Immature natural killer cell (primary cell): Measurements from ENCODE around the gene GRID1. TPM values are rescaled to one million over a fixed set of nuclear protein-coding genes. Genes with fewer than 3 reads are reported as not detected.
"Not testable (repeated sequence)": the region's sequence is repeated elsewhere in the genome, so short reads cannot be mapped to it uniquely, and the experiment has no call there.

Experiments
- DNase-seq, 3 donors: peaks; one replicate each; pipeline ENCODE4 v3.0.0; 2022; ENCODE audit warnings: mixed read lengths in 1 of 3
- H3K27ac Mint-ChIP-seq, 6 donors: one replicate each; pipeline ENCODE4 v1.8.0; 2020; ENCODE audit warnings: mixed read lengths in 6 of 6, mild to moderate bottlenecking in 5 of 6, inconsistent platforms in 4 of 6, moderate library complexity in 3 of 6
- H3K27me3 Mint-ChIP-seq, 3 donors: one replicate each; pipeline ENCODE4 v1.8.0; 2020 to 2021; ENCODE audit warnings: low read depth in 3 of 3, mild to moderate bottlenecking in 3 of 3, mixed read lengths in 3 of 3, moderate library complexity in 3 of 3, inconsistent platforms in 1 of 3
- H3K36me3 Mint-ChIP-seq, 3 donors: one replicate each; pipeline ENCODE4 v1.8.0; 2020; ENCODE audit warnings: mixed read lengths in 3 of 3, inconsistent platforms in 2 of 3, mild to moderate bottlenecking in 2 of 3
- H3K4me1 Mint-ChIP-seq, 2 donors: one replicate each; pipeline ENCODE4 v1.8.0; 2020; ENCODE audit warnings: inconsistent platforms in 2 of 2, mild to moderate bottlenecking in 2 of 2, mixed read lengths in 2 of 2, moderate library complexity in 1 of 2
- H3K4me3 Mint-ChIP-seq, 5 donors: one replicate each; pipeline ENCODE4 v1.8.0; 2020; ENCODE audit warnings: mild to moderate bottlenecking in 5 of 5, mixed read lengths in 5 of 5, inconsistent platforms in 3 of 5, moderate library complexity in 3 of 5
- H3K9me3 Mint-ChIP-seq, 6 donors: one replicate each; pipeline ENCODE4 v1.8.0; 2020; ENCODE audit warnings: mild to moderate bottlenecking in 6 of 6, mixed read lengths in 6 of 6, inconsistent platforms in 4 of 6, moderate library complexity in 3 of 6
- polyA plus RNA-seq, 3 donors: library from polyadenylated mRNA; unstranded; fragments of 300-500 nt; fragmentation: Illumina TruSeq; gene quantifications; one replicate each; pipeline ENCODE4 v1.2.3, GENCODE V29; 2021

GRID1 gene
- polyA plus RNA-seq, 3 donors from 2014 or later = not detected

DNA sequence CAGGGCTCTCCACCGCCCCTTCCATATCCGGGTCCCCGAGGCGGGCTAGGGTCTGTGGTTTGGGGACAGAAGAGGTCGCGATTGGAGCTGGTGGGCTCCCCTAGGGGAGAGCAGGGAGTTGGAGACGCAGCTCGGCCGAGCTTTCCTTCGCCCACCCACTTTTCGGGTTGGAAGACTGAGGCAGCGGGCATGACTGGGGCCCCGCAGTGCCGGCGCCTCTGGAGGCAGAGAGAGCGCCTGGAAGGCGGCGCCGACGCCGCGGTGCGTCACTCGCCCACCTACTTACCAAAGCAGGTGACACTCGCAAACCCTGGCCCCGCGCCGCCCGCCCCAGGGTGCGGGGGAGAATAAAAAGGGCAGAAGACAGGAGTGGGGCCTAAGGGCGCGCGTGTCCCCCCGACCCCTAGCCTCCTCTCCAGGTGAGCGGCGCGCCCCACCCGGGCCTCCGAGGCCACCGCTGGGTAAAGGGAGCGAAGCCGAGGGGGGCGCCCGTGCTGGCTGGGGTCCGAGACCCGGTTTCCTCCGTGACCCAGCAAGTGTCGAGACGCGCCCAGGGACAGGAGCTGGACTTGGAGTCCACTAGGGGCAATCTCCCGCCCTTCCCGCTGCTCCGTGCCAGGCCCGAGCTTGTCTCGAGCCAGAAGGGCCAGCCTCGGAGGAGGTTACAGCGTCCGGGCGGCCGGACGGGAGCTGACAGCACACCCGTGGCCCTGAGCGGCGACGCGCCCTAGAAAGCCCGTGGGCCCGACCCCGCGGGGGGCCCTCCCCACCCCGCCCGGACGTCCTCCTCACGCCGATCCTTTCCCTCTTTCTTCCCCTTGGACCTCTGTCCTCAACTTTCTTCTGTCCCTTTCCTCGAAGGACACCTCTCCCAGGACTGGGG is 34.4 kb upstream of the GRID1 start:
- peak; percentile 19 to 38 (median 37) for DNase-seq
- peaks cover 9% of the 10 kb centered on the region in 2 donors for H3K4me1 Mint-ChIP-seq
- H3K27me3 Mint-ChIP-seq = peaks cover 11 to 18% (median 15%) of the 10 kb centered on the region in 3 donors
- no peaks in the 10 kb centered on the region for H3K9me3 Mint-ChIP-seq
- H3K27ac Mint-ChIP-seq = no peak overlapping the region
- H3K36me3 Mint-ChIP-seq = no peaks in the 10 kb centered on the region
- H3K4me3 Mint-ChIP-seq = peak overlapping the region; percentile 60 to 88 (median 78)

DNA sequence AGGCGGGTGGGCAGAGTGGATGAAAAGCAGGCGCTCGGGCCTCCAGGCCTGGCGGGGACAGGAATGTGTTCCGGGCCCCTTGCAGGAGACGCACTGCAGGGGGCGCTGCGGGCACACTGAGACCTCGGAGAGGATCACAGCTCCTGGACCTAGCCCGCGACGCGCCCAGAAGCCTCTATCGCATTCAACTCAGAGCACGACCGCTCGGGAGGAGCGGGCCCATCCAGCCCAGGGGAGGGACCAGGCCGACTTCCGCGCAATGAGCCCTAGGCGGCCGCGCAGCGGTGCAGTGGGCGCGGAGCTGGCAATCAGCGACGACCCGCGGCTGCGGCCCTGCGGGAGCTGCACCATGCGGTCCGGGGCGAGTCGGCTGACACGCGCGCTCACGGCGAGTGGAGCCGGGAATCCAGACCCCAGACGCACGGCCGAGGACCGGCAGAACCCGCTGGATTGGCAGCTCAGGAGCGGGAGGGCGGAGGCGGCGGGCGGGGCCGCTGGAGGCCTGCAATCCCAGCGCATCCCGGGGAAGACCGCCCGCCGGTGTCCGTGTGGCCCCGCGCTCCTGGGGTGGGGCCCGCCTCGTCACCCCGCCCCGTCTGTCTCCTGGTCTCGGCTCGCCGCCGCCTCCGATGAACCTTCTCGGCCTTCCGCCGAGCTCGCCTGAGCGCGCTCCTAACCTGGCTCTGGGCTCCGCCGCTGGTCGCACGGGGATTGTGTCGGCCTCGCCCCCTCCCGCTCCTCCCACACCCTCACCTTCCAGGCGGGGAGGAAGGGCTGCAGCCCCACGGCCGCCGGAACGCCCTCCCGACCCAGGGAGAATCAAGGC is 33.5 kb upstream of the GRID1 start:
- Mint-ChIP-seq H3K4me3 (peak overlapping the region; percentile 78 to 90 (median 88)), H3K9me3 (no peaks in the 10 kb centered on the region), H3K27me3 (peaks cover 11 to 18% (median 15%) of the 10 kb centered on the region in 3 donors), H3K4me1 (peaks cover 9% of the 10 kb centered on the region in 2 donors), H3K36me3 (no peaks in the 10 kb centered on the region), H3K27ac (peak overlapping the region in 2 of 6 donors; percentile 46 to 53)
- peak; percentile 77 to 79 (median 78) for DNase-seq

DNA sequence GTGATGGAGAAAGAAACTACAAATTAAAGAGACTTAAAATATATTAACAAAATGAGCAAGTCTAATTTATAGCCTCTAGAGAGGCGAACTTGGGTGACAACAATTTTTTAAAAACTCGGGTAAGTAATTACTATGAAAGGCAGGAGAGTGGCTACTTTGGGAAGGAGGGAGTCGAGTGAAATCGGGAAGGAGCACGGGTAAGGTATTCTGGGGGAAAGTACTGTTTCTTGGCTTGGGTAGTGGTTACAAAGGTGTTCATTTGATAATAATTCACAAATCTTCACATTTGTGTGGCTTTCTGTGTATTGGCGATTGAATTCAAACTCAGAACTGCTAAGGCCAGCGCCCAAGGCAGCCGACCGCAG is 32.9 kb upstream of the GRID1 start:
- Mint-ChIP-seq H3K27me3 (peaks cover 11 to 18% (median 11%) of the 10 kb centered on the region in 3 donors), H3K4me3 (peak overlapping the region; percentile 78 to 90 (median 88)), H3K36me3 (no peaks in the 10 kb centered on the region), H3K27ac (peak overlapping the region in 3 of 6 donors; percentile 32 to 53 (median 46)), H3K9me3 (no peaks in the 10 kb centered on the region), H3K4me1 (peaks cover 9% of the 10 kb centered on the region in 2 donors)
- DNase-seq = no peak

DNA sequence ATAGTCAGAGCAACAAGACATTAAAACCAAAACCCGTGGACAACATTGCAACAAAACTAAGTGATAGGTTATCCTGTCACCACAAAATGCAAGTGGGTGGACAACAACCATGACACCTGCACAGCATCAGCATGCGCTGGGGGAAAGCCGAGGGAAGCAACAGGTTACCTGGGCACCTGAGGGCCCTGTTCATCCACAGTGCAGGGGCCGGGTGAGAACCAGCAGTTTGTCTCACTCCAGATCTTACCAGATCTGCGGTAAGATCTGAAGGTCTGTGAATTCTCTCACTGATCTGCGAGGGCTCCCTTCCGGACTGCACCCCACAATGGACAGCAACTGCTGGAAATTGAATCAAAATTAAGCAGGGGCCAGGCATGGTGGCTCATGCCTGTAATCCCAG is 30.5 kb upstream of the GRID1 start:
- H3K27ac Mint-ChIP-seq = no peak overlapping the region
- H3K4me1 Mint-ChIP-seq = peaks cover 9% of the 10 kb centered on the region in 2 donors
- DNase-seq = no peak
- H3K27me3 Mint-ChIP-seq = peaks cover 7 to 17% (median 8%) of the 10 kb centered on the region in 3 donors
- no peaks in the 10 kb centered on the region for H3K9me3 Mint-ChIP-seq
- H3K36me3 Mint-ChIP-seq = no peaks in the 10 kb centered on the region
- H3K4me3 Mint-ChIP-seq = no peak overlapping the region

DNA sequence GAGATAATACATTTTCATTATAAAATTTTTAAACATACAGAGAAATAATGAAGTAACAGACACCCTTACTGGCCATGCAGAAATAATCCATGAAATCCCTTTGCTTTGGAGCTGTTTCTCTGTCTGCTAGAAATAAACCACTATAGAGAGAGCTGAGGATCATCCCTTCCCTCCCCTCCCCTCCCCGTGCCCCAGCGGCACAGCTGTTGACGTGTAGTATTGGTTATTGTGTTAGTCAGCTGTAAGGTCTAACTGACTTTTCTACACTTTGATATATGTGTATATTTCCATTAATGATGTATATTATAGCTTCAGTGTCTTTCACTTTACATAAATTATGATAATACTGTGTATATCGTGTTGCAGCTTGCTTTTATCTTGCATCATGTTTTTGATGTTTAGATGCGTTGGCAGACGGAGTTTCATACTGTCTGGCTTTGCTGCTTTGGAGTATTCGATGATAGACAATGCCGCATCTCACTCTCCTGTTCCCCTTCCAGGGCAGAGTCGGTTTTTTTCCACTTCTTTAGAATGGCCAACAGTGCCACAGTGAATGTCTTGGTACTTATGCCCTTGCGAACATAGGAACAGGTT is 27.4 kb upstream of the GRID1 start:
- no peaks in the 10 kb centered on the region for H3K36me3 Mint-ChIP-seq
- DNase-seq = no peak
- H3K9me3 Mint-ChIP-seq = peaks cover 0 to 1% (median 0%) of the 10 kb centered on the region in 6 donors
- no peak overlapping the region for H3K4me3 Mint-ChIP-seq
- peaks cover 2 to 26% (median 3%) of the 10 kb centered on the region in 3 donors for H3K27me3 Mint-ChIP-seq
- H3K27ac Mint-ChIP-seq = no peak overlapping the region
- H3K4me1 Mint-ChIP-seq = peaks cover 5 to 6% of the 10 kb centered on the region in 2 donors

DNA sequence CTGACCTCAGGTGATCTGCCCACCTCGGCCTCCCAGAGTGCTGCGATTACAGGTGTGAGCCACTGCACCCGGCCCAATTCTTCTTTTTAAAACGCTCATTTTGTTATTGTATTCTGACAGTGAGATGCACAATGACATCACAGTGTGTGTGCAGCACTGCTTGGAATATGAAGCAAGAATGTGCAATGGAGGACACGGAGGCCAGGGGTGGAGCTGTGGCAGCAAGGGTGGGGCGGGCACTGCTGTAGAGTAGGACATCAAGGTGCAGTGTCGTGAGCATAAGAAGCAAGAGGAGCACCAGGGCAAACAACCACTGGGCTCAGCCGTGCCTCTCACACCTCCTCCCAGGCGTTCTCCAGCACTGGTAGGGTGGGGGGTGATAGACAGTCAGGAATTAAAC is 26.8 kb upstream of the GRID1 start:
- H3K9me3 Mint-ChIP-seq = peaks cover 0 to 1% (median 0%) of the 10 kb centered on the region in 6 donors
- no peak for DNase-seq
- H3K27me3 Mint-ChIP-seq = peaks cover 3 to 23% (median 4%) of the 10 kb centered on the region in 3 donors
- H3K27ac Mint-ChIP-seq = no peak overlapping the region
- no peaks in the 10 kb centered on the region for H3K36me3 Mint-ChIP-seq
- peaks cover 5 to 6% of the 10 kb centered on the region in 2 donors for H3K4me1 Mint-ChIP-seq
- no peak overlapping the region for H3K4me3 Mint-ChIP-seq

DNA sequence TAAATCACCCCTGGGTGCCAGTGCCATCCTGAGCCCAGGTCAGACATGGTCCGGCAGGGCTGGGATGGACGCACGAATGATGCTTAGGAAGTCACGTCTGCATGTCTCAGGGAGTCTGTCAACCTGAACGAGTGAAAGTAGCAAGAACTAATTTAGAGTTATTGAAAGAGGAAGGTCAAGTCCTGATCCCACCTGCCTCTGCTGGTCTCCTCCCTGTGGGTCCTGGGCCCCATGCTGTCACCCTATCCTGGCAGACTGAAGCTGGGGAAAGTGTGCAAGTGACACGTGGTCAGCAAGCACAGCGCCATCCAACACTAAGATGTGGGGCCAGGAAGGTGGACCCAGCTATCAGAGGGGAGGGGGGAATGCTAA is 26.1 kb upstream of the GRID1 start:
- Mint-ChIP-seq H3K27me3 (peaks cover 6 to 25% (median 9%) of the 10 kb centered on the region in 3 donors), H3K9me3 (peaks cover 0 to 1% (median 0%) of the 10 kb centered on the region in 6 donors), H3K4me3 (no peak overlapping the region), H3K27ac (no peak overlapping the region), H3K36me3 (no peaks in the 10 kb centered on the region), H3K4me1 (peaks cover 5 to 6% of the 10 kb centered on the region in 2 donors)
- DNase-seq = no peak

DNA sequence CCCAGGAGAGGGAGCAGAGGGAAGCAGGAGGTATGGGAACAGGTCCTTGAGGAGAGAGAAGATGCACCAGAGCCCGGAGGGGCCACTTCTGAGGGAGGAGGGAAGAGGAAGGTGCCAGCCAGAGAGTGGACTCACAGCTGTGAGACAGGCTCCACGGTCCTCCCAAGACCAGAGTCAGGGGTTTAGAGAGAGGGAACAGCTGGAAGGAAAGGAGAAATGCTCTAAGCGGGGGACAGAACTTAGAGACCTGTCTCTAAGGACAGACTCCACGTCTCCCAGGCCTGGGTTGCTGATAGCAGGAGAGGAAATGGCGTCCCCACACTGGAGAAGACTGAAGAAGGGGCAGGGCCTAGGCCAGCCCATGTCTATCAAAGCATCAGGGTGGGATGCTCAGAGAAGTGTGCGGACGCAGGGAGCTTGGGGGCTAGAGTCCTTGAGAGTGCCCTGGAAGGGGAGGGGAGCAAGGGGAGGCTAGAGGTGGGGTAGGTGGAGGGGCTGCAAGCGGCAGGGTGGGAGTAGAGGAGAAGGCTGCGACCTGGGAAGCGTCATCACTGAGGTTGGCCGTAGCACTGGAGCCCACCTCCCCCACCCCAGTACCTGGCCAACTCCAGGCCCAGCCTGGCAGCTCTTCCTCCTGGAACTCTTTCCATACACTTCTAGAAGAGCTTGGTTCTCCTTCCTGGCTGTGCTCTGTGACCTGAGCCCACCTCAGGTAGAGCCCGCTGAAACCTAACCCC is 25.6 kb upstream of the GRID1 start:
- no peak for DNase-seq
- Mint-ChIP-seq H3K9me3 (peaks cover 0 to 1% (median 0%) of the 10 kb centered on the region in 6 donors), H3K36me3 (no peaks in the 10 kb centered on the region), H3K27me3 (peaks cover 6 to 30% (median 12%) of the 10 kb centered on the region in 3 donors), H3K27ac (no peak overlapping the region), H3K4me3 (no peak overlapping the region), H3K4me1 (peaks cover 5 to 6% of the 10 kb centered on the region in 2 donors)

DNA sequence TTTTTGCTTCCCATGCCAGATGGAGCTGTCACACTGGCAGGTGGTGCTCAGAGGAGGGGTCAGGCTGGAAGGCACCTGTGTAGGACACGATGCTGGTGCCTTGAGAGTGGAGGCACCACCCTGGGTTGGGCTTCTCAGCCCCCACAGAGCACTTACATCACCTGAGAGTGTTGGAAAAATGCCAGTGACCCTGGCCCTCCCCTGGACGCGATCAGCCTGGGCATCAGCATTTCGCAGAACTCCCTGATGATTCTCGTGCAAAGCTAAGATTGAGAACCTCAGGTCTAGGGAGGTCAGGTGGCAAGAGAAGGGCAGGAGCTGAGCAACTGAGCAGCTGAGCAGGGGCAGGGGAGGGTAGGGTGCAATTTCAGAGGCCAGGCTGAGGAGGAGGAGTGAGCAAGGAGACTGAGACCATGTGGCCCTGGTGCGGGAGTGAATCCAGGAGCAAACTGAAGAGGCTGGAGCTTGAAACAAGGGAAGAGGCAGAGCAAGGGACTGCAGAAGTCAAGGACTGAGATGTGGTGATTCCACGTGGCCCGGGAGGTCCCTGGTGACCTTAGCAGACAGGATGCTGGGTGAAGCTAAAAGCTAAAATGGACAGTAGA is 24.7 kb upstream of the GRID1 start:
- Mint-ChIP-seq H3K4me3 (no peak overlapping the region), H3K27me3 (peaks cover 6 to 34% (median 12%) of the 10 kb centered on the region in 3 donors), H3K4me1 (peaks cover 5 to 6% of the 10 kb centered on the region in 2 donors), H3K36me3 (no peaks in the 10 kb centered on the region), H3K27ac (no peak overlapping the region), H3K9me3 (peaks cover 0 to 1% (median 0%) of the 10 kb centered on the region in 6 donors)
- no peak for DNase-seq

DNA sequence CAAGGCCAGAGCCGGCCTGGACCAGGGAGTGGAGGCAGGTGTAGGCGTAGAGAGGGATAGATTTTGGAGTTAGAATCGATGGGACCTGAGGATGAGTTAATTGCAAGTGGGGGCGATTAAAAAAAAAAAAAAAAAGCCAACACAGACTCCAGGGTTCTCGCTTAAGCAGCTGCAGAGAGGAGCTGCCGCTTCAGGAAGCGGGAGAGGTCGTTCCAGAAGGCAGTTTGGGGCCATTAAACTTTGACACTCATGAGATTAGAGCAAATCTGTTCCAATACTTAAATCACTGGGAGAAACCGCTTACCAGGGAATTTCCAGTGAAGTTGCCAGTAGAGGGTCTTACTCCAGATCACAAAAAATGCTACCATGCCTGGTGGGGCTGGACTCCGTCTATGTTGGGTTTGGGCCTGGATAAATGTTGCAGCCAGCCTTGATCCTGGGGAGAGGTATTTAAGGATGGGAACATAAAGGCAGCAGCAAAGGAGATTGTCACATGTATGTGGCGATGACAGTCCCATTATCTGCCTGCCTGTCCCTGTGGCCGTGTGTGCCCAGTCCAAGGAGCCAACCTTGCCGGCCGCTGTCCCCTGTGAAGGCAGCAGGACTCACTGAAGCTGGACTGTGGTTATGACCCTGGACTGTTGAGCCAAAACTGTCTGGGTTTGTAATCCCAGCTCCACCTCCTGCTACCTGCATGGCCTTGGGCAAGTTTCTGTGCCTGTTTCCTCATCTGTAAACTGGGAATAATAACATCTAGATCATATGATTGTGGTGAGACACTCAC is 23.9 kb upstream of the GRID1 start:
- Mint-ChIP-seq H3K9me3 (peaks cover 0 to 1% (median 0%) of the 10 kb centered on the region in 6 donors), H3K27ac (no peak overlapping the region), H3K4me3 (peak overlapping the region; percentile 7 to 61 (median 35)), H3K36me3 (no peaks in the 10 kb centered on the region), H3K4me1 (peaks cover 5 to 6% of the 10 kb centered on the region in 2 donors), H3K27me3 (peaks cover 6 to 34% (median 12%) of the 10 kb centered on the region in 3 donors)
- no peak for DNase-seq

DNA sequence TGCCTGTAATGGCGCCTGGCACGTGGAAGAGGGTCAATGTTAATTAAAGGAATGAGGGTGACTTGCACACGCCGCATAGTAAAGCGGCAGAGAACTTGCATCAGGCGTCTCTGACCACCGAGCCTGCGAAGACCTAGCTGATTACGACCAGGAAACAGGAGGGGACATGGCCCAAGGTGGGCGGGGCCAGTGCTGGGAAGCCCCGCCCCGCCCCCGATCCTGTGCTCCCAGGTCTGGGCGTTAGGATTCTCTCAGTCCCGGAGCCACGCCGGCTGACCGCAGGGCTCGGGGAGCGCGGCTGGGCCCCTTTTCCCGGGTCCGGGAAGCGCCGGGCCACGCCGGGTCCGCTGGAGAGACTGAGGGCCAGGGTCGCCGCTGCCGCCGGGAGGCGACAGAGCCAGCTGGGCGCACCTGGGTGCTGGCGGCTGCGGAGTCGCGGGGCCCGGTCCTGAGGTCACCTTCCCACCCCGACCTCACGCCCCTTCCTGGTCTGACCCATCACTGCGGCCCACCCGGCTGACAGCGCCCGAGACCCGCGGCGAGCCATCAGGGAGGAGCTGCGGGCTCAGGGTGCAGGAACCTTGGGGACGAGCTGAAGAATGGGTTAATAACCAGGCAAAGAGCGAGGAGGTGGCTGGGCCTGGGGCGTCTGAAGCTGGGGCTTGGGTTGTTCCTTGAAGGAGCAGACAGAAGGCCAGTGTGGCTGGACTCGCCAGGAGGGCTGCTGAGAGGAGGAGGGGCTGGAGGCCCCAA is 23.0 kb upstream of the GRID1 start:
- H3K4me3 Mint-ChIP-seq = peak overlapping the region; percentile 61 to 92 (median 80)
- peaks cover 7 to 34% (median 12%) of the 10 kb centered on the region in 3 donors for H3K27me3 Mint-ChIP-seq
- DNase-seq = no peak
- H3K36me3 Mint-ChIP-seq = no peaks in the 10 kb centered on the region
- H3K27ac Mint-ChIP-seq = peak overlapping the region in 1 of 6 donors; percentile 29
- peaks cover 5 to 6% of the 10 kb centered on the region in 2 donors for H3K4me1 Mint-ChIP-seq
- H3K9me3 Mint-ChIP-seq = peaks cover 0 to 1% (median 0%) of the 10 kb centered on the region in 6 donors

DNA sequence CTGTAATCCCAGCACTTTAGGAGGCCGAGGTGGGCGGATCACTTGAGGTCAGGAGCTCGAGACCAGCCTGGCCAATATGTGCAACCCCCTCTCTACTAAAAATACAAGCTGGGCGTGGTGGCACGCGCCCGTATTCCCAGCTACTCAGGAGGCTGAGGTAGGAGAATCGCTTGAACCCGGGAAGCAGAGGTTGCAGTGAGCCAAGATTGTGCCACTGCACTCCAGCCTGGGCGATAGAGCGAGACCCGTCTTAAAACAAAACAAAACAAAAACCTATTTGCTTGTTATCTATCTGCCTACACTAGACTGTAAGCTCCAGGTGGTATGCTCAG is 22.5 kb upstream of the GRID1 start:
- not testable (repeated sequence) for H3K36me3 Mint-ChIP-seq, H3K4me1 Mint-ChIP-seq, DNase-seq, H3K9me3 Mint-ChIP-seq
- Mint-ChIP-seq H3K27ac (peak overlapping the region in 1 of 6 donors; percentile 29), H3K27me3 (peaks cover 7 to 35% (median 11%) of the 10 kb centered on the region in 3 donors), H3K4me3 (peak overlapping the region; percentile 53 to 92 (median 80))
